GM12801 (cell line): ENCODE results near the gene SLC41A3.

ENCODE experiments used
- CTCF ChIP-seq: IDR thresholded peaks from one replicate; pipeline ENCODE4 v1.5.1; 2011; ENCODE audit warnings: control low read depth; ENCODE audit not compliant: insufficient read length; ENCODE audit errors: extremely low read depth

Gene SLC41A3

GRCh38 chr3:126125341-126125740, 41.4 kb upstream of the SLC41A3 start:
- no peak for TF ChIP-seq CTCF

GRCh38 chr3:126124896-126125295, 41.0 kb upstream of the SLC41A3 start:
- TF ChIP-seq CTCF, result no peak

GRCh38 chr3:126124148-126124868, 40.4 kb upstream of the SLC41A3 start:
- TF ChIP-seq CTCF, result no peak

- no peak for TF ChIP-seq CTCF
These were observed 37.7 kb upstream of the SLC41A3 start for GRCh38 chr3:126121632-126122031.

- no peak for TF ChIP-seq CTCF
These were observed 37.1 kb upstream of the SLC41A3 start for GRCh38 chr3:126121074-126121473.

DNA sequence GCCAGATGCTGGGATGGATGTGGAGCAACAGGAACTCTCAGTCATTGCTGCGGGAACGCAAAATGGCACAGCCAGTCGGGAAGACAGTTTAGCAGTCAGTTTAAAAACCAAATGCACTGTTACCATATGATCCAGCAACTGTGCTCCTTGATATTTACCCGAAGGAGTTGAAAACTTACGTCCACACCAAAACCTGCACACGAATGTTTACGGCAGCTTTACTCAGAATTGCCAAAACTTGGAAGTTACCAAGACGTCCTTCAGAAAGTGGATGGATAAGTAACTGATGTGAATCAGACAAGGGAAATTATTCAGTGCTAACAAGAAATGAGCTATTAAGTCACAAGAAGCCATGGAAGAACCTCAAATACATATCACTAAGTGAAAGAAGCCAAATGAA, 36.1 kb upstream of the SLC41A3 start:
- no peak for TF ChIP-seq CTCF

DNA sequence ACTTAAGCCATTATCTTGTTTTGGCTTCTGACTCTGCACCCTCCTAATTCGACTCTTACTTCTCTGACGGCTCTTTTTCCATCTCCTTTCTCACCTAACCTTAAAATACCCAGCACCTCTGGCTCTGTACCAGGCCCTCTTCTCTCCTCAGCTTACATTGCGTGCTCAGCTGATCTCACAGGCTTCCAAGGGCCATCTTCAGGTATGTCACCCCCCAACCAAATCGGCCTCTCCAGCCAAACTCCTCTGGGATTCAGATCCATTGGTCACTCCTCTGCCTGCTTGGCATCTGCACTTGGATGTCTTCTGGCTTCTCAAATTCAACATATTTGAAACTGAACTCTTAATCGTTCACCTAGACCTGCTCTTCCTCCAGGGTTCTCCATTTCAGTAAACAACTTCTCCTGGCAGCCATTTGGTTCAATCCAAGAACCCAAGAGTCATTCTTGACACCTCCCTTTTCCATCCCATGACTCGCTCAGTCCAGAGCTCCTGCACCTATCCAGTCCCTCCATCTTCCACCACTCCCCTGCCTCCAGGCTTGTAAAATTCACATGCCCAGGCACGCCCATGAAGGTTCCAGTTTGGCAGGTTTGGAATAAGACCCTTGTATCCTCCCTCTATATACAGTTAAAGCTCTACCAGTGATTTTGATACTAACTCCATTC, 35.2 kb upstream of the SLC41A3 start:
- no peak for TF ChIP-seq CTCF
